GM18505 (cell line): Measurements from ENCODE around the gene C18orf63.
"Not testable (repeated sequence)": the region's sequence is repeated elsewhere in the genome, so short reads cannot be mapped to it uniquely, and the experiment has no call there.

Source experiments
- ATAC-seq: cut with Tn5 transposase; IDR thresholded peaks from one replicate; pipeline ENCODE4 v1.9.1; 2021; ENCODE audit not compliant: unreplicated experiment
- POLR2A ChIP-seq: IDR thresholded peaks from 4 replicates; pipeline ENCODE4 v1.6.1; 2011; ENCODE audit warnings: borderline replicate concordance; ENCODE audit not compliant: insufficient read depth, insufficient read length; ENCODE audit errors: extremely low read depth

The C18orf63 gene

DNA sequence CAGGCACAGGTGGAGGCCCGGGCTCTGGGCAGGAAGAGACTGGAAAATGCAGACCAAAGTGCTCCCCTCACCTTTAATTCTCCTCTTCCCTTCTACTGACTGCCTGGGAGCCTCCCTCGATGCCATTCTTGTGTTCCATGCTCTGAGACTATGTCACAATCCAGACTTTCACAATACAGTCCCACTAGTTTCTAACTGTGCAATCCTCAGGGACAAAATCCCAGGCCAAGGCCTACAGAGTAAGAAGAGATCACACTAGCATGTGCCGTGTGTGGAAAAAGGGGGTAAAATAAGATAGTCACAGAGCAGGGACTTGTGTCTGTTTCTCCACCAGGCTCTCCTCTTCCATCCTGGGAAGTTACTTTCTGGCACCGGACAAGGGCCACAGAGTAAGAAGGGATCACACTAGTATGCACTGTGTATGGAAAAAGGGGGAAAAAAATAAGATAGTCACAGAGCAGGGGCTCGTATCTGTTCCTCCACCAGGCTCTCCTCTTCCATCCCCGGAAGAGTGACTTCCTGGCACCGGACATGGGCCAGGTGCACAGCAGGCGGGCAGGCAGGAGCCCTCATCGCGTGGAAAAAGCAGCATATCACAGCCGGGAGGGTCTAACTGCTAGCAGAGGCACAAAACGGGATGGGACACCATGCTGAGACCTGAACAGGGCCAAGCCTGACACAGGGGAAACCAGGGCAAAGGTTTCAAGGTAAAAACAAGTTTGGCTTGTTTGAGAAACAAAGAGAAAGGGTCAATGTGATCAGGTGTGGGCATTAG, 33.5 kb upstream of the C18orf63 start:
- no peak for TF ChIP-seq POLR2A
- no peak for ATAC-seq

DNA sequence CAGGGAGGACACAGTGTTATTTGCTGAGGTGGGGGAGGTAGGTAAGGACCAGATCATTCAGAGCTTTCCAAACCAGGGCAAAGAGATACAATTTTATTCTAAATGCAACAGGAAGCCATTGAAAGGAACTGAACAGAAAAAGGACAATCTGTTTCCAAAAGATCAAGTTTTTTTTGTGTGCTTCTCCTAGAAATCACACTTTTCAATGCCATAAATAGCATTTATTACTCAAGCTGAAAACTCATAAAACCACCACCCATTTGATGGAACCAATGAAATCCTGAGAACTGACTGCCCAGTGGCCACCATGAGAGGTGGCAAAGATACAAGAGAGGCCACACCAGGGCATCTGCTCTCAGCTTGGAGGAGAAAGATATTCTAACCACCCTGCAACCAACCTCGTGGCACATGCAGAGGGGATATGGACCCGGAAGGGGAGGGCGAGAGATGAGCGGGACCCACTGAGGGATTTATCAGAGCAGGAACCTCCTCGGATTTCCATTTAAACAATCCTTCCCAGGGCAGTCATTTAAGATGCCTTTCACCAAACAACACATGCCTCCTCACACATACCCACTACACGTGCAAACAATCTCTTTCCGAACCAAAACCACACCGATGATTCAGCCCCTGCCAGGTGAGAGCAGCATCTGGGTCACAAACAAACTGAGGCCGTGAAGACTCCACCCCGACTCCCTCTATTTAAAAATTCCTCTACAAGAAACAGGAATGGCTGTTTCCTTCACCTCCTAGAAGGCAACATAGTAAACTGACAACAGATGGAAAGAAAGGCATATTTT, 32.7 kb upstream of the C18orf63 start:
- ATAC-seq, result no peak
- TF ChIP-seq POLR2A, result no peak

DNA sequence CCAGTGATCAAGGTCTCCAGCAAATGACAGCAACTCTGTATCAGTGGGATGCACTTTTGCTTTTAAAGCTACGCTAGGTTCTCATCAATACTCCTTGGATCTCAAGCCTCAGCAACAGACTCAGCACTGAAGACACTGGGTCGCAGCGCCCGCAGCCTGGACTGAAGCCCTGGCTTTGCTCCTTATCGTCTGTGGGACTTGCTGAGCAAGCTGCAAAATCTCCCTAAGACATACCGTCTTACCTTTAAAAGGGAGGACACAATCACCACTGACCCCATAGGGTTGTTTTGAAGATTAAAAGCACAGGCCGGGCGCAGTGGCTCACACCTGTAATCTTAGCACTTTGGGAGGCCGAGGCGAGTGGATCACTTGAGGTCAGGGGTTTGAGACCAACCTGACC, 32.0 kb upstream of the C18orf63 start:
- no peak for TF ChIP-seq POLR2A
- ATAC-seq, result no peak

DNA sequence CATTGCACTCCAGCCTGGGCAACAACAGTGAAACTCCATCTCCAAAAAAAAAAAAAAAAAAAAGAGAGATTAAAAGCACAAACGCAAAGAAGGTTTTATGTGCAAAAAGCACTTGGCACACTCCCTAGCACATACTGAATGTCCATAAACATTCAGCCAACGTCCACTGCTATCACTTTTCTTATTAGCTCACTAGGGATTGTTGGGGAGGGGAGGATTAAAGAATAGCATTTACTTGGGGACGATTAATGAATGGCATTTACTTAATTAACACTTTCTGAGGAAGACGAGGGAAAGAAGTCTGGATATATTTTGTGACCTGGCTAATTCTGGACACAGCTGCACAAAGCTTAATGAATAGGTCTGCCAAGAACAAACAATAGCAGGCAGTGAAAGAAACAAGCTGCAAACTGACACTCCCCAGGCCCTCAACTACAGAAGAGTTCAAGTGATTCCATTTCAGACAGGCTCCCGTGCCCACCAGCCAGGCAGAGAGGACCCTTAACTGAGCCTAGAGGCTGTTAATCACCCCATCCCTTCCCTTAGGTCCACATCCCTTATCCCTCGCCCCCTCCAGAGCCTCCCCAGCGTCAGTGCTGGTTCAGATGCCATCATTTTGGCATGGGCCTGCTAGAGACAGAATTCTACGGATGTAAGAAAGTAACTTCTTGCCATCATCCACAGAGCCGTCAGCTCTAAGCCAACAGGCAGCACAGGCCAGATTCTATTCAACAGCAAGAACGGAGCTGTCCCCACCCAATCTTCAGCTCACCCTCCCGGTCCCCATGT, 31.3 kb upstream of the C18orf63 start:
- no peak for TF ChIP-seq POLR2A
- ATAC-seq, result no peak

DNA sequence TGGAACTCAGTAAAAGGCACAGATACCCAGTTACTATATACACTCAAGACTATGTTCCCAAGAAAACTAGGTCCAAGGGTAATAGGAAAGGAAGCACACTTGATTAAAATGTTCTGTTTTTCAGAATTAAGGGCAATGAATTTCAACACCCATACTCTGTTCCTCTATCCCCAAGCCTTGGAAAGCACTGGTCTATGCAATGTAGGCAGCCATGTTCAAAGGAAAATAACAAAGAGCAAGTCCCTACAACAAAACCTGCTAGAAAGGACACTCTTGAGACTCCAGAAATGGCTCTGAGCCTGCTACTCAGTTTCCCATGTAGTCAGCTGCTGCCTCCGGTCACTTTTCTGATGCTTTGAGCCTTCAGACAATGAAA, 30.7 kb upstream of the C18orf63 start:
- no peak for TF ChIP-seq POLR2A
- ATAC-seq, result no peak

DNA sequence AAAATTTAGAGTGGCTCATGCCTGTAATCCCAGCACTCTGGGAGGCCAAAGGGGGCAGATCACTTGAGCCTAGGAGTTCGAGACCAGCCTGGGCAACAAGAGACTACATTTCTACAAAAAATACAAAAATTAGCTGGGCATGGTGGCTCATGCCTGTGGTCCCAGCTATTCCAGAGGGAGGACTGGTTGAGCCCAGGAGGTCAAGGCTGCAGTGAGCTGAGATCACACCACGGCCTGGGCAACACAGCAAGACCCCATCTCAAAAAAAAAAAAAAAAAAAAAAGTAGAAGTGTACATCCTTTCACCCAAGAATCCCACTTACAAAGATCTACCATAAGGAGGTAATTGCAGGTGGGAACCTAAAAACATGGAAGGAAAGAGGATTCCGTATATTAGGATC, 30.1 kb upstream of the C18orf63 start:
- not testable (repeated sequence) for ATAC-seq

DNA sequence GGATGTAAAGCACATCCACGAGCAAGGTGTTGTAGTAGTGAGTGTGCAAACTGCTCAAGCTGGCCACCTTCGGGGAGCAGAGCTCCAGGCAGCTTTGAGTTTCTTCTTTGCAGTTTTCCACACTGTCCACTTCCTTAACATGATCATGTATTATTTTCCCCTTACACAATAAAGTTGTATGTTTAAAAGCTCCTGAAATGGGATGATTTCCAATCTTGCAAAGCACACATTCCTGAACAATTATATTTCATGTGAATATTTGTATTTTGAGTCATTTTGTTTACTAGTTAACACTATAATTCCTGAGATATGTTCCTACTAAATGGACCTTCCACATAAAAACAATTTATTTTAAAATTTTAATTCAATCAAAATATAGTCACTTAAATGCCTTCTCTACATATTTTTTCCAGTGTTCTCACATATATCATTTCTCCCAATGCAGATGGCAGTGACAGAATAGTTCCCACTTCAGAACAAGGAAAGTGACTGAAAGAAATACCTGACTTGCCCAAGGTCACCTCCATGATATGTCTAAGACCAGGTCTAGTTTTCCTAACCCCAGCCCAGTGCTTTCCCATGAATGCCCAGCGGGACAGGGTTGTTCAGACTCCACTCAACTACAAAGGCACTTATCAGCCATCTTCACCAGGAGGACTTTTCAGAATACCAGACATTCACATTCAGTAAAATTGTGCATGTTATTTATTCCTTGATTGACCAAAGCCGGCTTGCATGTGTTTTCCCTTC, 29.4 kb upstream of the C18orf63 start:
- TF ChIP-seq POLR2A, result no peak
- no peak for ATAC-seq

DNA sequence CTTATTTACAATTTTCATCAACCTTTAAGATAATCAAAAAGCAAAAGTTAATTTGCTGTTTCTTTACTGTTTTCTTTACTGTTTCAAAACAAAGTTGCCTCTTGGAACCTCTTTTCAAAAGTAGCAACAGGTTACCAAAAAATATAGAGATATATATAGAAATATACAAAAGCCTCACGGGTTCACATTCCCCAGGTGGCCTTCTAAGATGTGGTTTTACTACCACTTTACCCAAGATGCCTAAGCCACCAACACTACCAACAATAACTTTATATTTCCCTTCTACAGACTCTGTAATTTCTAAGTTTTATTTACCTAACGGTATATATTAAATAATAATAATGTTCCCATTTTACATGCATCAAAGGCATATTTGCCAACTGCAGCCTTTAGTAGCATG, 28.8 kb upstream of the C18orf63 start:
- TF ChIP-seq POLR2A, result no peak
- ATAC-seq, result no peak

DNA sequence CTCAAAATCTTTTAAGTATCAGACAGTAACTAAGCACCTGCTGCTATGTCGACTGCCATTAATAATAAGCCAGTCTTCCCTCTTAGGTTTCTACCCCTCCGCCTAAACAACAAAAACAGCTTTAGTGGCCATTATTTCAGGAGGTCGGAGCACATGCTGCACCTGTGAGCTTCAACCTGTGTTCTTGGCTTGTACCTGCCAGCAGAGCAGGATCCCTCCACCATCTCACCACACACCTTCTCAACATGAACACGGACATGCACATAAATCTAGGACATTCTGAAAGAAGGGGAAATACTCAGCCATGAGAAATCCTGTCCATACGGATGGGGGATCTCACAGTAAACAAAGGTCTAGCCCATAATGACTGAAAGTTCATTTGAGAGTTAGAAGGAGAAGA, 27.6 kb upstream of the C18orf63 start:
- TF ChIP-seq POLR2A, result no peak
- no peak for ATAC-seq

DNA sequence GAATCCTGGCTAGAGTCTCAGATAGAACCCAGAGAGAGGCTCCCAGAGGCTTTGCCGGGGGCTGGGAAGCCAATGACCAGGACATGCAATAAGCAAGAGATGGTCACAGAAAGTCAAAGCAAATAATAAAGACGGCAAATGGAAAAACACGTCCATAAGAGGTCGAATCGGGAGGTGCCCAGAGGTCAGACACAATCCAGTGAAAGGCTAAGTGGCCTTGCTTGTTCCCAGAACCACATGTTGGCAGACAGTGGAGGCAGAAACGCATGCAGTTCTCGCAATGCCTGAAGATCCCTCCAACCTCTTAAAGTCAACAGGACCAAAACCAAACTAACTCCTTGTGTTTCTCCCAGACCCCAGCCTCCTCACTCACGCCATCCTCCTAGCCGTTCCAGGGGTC, 26.9 kb upstream of the C18orf63 start:
- no peak for ATAC-seq

DNA sequence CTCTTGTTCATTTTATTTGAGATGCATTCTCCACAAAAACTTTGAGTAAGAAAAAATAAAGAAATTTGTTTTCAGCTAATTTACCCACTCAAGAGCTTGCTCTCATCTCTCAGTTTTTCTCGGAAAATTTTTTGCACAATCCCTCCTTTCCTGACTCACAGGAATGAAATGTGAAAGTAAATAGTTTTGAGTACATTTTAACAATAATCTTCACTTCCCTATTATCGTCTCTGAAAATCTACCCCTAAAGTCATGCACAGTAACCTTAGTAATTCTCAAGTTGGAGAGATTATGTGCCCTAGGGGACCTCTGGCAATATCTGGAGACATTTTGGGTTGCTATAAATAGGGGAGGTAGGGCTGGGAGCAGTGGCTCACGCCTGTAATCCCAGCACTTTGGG, 26.5 kb upstream of the C18orf63 start:
- ATAC-seq, result no peak
- TF ChIP-seq POLR2A, result no peak

More for the DNA sequence above, 26.9 kb upstream of the C18orf63 start:
- no peak for TF ChIP-seq POLR2A

DNA sequence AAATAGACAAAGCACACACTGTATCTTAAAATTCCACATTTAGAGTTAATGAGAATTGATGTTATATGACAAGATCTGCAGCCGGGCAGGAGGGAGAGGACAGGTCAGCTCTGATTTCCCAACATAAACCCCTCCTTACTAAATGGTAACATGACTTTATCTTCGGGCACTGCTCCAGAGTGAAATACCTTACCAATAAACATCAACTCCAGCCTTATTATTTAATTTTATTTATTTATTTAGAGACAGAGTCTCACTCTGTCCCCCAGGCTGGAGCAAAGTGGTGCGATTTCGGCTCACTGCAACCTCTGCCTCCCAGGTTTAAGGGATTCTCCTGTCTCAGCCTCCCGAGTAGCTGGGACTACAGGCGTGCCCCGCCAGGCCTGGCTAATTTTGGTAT, 25.6 kb upstream of the C18orf63 start:
- no peak for TF ChIP-seq POLR2A
- ATAC-seq, result no peak
